Activated naive CD4-positive, alpha-beta T cell treated with Interleukin-2 at 50 U/mL for 16 hours (primary cell): Measurements from ENCODE around the gene PRKAG2.
"Not testable (repeated sequence)": the region's sequence is repeated elsewhere in the genome, so short reads cannot be mapped to it uniquely, and the experiment has no call there.

Experiments
- DNase-seq: peaks from one replicate; pipeline ENCODE4 v3.0.0-alpha.2; 2020

The PRKAG2 gene

GRCh38 chr7:151568956-151569940 is 307.7 kb downstream of the PRKAG2 start:
- no peak for DNase-seq

- DNase-seq, result no peak
Observed at GRCh38 chr7:151566897-151567320, 310.0 kb downstream of the PRKAG2 start.

DNA sequence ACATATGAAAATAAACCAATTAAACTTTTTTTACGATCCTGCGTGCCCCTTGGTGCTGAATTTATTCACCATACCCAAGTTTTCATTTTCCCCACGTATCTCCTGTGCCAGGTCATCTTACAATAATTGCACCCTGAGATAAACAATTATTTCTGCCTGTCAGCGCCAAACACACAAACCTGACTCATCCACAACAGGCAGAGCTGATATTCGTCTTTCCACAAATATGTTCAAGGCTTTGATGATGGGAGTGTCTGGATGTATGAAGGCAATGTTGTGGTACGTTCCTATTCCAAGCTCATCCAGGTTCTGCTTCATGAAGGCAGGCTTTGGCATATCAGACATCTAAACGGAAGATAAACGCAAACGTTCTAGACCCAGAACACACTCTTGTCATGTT is 311.4 kb downstream of the PRKAG2 start:
- DNase-seq, result no peak

GRCh38 chr7:151560243-151560642 is 316.7 kb downstream of the PRKAG2 start:
- no peak for DNase-seq

DNA sequence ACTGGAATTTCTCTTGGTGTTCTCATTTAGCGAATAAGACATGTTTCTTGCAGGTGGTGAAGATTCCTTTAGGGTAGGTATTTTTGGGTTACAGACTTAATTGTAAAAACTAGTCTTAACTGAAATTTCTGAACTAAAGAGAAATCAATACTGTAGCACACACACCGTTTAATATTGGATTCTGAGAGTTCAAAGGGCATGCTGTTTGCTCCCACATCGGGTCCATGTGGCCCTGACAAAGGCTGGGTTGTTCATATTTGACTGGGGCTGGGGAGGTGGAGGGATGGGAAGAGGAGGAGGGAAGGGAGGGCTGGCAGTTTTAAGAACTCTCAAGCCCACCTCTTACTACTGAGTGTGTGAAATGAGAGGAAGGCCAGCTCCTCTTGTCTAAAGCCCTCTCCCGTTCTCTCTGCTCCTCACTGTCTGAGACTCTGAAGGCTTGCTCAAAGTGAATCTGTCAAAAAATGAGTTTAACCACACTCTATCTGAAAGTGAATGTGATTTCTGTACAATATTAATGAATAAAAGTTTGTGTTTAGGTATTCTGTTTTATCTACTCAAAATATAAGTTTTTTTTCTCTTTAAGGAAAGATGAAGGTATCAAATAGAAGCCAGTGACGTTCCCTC is 317.2 kb downstream of the PRKAG2 start:
- no peak for DNase-seq

DNA sequence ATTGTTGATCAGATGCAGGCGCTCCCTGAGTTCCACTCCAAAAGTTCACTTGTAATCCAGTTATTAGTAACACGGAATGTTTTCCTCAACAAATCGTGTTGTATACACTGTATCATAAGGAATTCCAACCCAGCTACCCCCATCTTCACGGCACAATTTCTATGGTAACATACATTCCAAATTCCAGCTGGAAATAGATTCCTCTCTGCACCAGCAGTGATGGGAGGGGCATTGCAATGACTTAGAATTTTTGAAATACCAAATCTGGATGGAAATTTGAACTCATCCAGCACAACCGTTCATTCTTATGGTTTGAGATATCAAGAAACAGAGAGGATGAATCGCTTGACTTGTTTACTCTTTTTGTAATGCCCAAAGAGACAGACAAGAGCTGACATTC is 318.3 kb downstream of the PRKAG2 start:
- no peak for DNase-seq

DNA sequence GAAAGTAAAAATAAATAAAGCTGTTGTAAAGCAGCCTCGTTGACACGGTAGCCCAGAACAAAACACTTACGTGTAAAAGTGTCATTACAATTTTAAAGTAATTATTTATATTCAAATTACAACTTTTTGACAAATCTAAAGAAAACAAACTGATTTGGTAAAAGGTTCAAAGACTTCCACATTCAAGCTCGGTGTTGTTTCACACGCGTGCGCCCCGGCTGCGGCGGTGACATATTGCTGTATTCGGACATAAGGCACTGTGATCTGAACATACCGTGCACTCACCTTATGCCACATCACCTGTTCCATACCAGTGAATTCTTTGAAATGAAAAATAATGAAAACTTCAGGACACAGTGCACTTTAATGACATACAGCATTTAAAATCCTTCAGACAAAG is 320.3 kb downstream of the PRKAG2 start:
- no peak for DNase-seq

- DNase-seq, result no peak
Observed at GRCh38 chr7:151553356-151553755, 323.6 kb downstream of the PRKAG2 start.

- DNase-seq, result no peak
Observed at GRCh38 chr7:151552352-151553028, 324.4 kb downstream of the PRKAG2 start.

- no peak for DNase-seq
Observed at GRCh38 chr7:151551820-151552219, 325.1 kb downstream of the PRKAG2 start.

DNA sequence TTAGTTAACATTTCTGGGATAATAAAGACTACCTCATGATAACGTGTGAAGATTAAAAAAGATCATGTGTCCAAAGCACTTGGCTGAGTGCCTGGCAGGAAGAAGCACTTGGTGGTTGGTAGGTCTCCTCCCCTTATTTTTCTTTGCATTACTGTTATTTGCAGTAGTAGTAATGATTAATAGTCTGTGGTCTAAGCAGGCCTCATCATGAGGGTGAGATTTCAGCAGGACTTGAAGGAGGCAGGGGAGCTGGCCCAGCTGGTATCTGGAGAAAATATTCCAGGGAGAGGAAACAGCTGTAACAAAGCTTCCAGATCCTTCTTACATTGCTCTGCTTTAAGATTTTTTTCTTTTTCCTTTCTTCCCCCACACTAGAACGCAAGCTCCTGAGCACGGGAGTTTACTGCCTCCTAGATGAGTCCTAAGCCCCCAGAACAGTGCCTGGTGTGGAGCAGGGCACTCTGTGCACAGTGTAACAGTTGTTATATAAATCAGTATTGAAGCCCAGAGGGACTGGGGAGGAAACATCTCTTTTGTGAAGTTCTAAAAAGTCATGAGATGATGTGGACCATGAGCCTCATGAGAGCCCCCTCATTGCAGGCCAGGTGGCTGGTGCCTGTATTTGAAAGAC is 326.1 kb downstream of the PRKAG2 start:
- DNase-seq, result no peak

GRCh38 chr7:151549644-151550043 is 327.3 kb downstream of the PRKAG2 start:
- DNase-seq, result no peak

GRCh38 chr7:151549083-151549482 is 327.8 kb downstream of the PRKAG2 start:
- no peak for DNase-seq

DNA sequence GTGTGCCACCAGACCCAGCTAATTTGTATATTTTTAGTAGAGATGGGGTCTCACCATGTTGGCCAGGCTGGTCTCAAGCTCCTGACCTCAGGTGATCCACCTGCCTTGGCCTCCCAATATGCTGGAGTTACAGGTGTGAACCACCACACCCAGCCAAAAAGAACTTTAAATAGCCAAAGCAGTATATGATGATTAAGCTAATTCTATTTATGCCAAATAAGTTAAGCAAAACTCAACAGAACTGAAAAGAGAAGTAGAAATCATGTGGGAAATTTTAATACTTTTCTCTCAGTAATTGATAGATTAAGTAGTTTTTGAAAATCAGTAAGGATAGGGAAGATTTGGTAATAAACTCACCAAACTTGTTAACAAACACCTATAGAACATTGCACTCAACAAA is 332.7 kb downstream of the PRKAG2 start:
- no peak for DNase-seq

DNA sequence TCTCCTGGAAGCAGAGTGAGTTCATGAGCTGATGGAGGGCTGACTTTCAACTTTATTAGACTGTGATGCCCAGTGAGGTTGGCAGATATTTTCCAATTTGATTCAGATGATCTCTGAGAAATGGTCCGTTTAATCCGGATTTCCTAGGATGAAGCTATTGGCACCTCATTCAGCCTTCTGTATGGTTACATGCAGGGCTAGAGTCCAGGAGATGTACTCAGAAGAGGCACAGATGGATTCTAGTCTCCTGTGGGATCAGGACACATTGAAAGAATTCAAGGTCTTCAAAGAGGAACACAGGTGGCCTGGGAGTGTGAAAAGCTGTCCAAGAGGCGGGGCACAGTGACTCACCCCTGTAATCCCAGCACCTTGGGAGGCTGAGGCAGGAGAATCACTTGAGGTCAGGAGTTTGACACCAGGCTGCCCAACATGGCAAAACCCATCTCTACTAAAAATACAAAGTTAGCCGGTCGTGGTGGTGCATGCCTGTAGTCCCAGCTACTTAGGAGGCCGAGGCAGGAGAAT is 334.2 kb downstream of the PRKAG2 start:
- DNase-seq, result no peak

DNA sequence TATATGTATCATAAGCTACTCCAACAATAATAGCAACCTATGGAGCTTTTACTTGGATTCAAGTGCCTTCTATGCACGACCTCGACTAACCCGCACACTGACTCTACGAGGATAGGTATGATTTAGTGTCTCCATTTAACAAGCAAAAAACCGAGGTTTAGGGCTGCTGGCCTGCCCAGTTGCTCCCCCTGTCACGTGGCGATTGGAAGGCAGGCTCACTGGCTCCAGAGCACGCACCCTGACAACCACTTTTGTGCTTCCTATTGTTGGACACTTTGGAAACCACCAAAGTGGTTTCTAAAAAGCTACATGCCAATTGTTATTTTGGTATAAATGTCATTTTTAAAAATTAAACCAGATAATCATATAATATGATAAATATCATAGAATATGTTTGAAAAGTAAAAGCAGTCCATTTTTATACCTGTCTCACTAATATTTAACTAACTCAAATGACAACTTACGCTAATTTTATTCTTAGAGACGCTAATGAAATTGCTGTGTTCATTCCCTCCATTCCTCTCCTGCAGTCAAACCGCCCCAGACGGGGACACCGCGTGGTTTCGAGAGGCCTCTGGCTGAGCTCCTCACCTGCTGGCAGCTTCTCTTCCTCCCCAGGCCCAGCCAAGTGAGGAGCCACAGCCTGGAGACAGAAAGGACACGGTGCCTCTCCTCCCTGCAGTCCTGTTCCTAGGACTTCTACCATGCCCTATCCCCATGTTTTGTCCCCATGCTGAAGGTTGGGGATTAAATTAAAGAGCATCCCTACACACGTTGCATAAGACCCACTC is 335.0 kb downstream of the PRKAG2 start:
- DNase-seq, result no peak

DNA sequence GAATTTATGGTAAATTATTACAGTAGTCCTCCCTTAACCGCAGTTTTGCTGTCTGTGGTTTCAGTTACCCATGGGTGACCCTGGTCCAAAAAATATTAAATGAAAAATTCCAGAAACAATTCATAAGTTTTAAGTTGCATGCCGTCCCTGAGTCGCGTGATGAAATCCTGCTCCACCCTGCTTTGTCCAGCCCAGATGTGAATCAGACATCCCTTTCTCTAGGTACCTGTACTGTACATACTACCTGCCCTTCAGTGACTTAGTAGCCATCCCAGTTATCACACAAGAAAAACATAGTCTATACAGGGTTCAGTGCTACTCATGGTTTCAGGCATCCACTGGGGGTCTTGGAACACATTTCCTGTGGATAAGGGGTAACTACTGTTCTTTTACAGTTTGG is 336.8 kb downstream of the PRKAG2 start:
- no peak for DNase-seq

DNA sequence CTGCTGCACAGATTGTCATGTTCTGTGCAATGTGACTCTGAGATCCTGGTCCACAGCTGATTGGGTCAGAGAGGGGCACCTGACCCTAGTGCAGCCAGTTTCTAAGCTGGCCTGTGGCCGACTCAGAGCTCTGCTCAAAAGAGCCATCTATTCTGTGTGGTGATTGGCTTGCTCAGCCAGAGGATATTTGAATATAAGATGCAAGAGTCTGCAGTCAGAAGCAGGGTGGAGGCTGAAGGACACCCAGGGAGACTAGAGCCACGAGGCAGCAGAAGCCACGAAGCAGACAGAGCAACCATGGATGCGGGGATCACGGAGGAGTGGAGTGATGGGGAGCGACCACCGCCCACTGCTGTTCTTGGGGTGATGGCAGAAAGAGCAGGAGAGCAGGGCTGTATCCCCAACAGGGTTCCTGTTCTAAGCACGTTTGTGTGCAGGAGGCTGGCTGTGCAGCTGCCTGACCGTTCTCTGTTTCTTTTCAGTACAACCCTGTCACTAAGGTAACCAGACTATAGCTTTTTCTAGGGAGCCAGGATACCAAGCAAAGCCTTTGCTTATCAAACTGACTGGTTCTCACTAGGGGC is 337.7 kb downstream of the PRKAG2 start:
- no peak for DNase-seq

GRCh38 chr7:151537818-151538561 is 338.9 kb downstream of the PRKAG2 start:
- DNase-seq, result no peak

GRCh38 chr7:151536178-151536577 is 340.7 kb downstream of the PRKAG2 start:
- DNase-seq, result not testable (repeated sequence)

DNA sequence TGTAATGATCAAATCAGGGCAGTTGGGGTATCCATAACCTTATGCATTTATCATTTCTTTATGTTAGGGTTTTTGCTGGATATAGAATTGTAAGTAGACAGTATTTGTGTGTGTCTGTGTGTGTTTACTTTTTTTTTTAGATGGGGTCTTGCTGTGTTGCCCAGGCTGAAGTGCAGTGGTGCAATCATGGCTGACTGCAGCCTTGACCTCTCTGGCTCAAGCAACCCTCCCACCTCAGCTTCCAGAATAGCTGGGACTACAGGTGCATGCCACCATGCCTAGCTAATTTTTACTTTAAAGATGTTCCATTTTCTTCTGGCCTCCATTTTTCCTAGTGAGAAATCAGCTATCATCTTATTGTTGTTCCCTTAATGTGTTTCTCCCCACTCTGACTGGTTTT is 347.1 kb downstream of the PRKAG2 start:
- DNase-seq, result no peak
